GM12892 (cell line): Measurements from ENCODE around the gene RARB.

Experiments
- DNase-seq: peaks from one replicate; pipeline ENCODE4 v3.0.0; 2011; ENCODE audit not compliant: insufficient read length
- FAIRE-seq: peaks from 2 replicates; lab custom pipeline; 2011; peaks lifted over from hg19 to GRCh38; lab: Jason Lieb, UNC
- POLR2A ChIP-seq: IDR thresholded peaks from 2 replicates; pipeline ENCODE4 v1.6.1; 2011; ENCODE audit warnings: low read depth, low read length, control low read depth
- POLR2AphosphoS5 ChIP-seq: IDR thresholded peaks from 2 replicates; pipeline ENCODE4 v1.6.1; 2011; ENCODE audit warnings: low read depth, low read length, control low read depth
- TAF1 ChIP-seq: IDR thresholded peaks from 2 replicates; pipeline ENCODE4 v1.6.1; 2011; ENCODE audit warnings: low read depth, mild to moderate bottlenecking, control low read depth, low read length, borderline replicate concordance

The RARB gene

DNA sequence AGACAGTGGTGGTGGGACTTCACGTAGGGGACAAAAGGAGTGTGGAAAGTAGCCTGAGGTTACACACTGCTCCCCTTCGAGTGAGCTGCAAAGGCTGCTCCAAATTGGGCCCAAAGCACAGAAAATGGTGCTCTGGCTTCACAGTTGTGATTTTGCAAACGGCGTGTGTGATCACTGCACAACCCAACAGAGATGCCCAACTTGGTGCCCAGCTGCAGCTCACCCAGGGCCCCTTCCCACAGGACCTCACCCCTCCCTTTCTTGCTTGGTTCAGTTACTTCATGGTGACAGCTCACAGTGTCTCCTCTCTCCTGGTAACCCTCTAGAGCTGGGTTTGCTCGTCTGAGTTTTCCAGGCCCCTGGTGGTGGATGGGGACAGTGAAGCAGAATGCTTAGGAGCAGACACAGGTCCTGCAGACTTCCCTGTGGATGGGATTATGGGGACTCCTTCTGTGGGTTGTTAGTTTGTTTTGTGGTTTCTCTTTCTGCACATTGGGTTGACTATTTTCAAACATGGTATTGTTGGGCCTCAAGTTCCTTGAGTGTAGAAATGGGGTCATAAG is 138.4 kb downstream of the RARB start:
- TF ChIP-seq POLR2A = no peak
- TF ChIP-seq POLR2AphosphoS5 = no peak
- no peak for TF ChIP-seq TAF1
- no peak for FAIRE-seq

DNA sequence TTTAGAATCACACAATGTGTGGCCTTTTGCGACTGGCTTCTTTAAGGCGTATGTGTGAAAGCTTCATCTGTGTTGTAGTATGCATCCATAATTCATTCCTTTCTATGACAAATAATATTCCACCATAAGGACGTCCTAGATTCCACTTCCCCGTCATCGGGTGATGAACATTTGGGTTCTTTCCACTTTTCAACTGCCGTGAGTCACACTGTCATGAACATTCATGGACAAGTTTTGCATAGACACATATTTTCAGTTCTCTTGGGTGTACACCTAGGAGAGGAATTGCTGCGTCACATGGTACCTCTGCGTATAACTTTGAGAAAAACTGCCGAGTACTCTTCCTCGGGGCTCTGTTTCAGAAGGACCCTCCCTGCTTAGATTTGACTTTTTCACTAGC is 139.3 kb downstream of the RARB start:
- DNase-seq = no peak
- FAIRE-seq = no peak
- TF ChIP-seq POLR2AphosphoS5 (no peak), POLR2A (no peak), TAF1 (no peak)

More for the DNA sequence above, 138.4 kb downstream of the RARB start:
- no peak for DNase-seq

DNA sequence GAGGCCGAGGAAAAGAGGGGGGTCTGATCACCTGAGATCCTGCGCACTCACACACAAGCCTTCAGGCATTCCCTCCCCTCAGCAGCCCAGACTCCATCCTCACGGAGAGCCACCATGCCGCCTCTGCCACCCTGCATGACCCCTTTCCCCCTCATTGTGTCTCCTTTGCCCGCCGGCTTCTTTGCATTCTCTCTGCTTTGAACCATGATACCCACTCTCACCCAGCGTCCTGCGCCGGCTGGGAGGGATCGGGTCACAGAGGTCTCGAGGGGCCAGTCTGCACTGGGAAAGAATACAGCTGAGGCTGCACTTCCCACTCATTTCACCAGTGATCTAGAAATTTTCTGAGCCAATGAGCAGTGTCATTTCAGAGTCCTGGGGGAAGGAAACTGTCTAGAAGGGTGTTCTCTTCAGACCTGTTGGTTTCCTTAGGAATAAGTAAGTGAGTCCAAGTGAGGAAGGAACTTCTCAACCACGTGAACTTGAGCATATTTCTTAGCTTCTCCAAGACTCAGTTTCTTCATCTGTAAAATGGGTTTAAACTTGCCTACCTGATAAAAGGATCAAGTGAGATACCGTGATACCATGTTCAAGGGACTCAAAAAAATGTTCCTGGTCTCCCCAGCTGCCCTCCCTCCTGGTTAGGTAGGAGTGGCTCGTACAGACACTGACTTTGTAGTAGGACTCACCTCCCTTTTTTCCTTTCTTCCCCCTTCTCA is 139.9 kb downstream of the RARB start:
- FAIRE-seq (no peak), DNase-seq (no peak)
- TF ChIP-seq POLR2AphosphoS5 (no peak), POLR2A (no peak), TAF1 (no peak)

DNA sequence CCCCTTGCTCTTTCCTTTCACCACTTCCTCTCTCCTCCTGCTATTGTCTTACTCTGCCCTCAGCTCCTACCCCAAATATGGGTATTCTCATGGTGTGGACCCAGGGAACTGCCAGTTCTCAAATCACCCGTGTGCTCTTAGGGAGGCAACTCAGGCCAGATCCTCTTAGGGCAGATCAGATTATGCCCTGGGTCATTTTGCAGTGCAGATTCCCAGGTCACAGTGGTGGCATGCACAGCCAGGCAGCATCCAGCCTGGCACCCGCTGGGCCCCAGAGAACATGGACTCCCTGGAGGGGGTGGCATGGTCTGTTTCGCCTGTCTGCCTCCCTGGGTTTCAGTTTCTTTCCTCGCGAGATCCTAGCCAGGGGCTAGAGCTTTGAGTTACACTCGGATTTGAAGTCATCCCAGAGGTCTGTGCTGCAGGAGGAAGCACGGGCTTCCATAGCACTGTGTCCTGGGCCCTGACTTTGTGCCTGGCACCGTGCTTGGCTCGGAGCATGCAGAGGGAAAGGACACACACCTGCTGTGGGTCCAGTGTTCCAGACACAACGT is 140.5 kb downstream of the RARB start:
- TF ChIP-seq POLR2A (no peak), POLR2AphosphoS5 (no peak), TAF1 (no peak)

DNA sequence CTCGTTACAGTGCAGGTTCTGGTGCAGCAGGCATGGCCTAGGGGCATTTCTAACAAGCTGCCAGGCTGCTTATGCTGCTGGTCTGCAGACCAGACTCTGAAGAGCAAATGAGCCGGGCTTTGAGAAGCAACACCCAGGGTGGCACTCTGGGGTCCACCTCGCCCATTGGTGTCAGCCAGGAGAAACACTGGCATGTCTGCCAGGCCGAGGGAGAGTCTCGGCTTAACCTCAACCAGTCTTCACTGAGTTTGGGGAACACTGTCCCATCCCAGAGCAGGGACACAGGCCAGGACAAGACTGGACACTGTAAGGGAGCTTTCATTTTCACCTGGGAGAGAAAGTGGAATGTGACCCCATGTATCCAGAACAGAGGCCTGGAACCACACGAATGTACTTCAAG is 143.2 kb downstream of the RARB start:
- no peak for TF ChIP-seq TAF1
- DNase-seq (no peak), FAIRE-seq (no peak)

More for the DNA sequence above, 140.5 kb downstream of the RARB start:
- no peak for DNase-seq
- FAIRE-seq = no peak

DNA sequence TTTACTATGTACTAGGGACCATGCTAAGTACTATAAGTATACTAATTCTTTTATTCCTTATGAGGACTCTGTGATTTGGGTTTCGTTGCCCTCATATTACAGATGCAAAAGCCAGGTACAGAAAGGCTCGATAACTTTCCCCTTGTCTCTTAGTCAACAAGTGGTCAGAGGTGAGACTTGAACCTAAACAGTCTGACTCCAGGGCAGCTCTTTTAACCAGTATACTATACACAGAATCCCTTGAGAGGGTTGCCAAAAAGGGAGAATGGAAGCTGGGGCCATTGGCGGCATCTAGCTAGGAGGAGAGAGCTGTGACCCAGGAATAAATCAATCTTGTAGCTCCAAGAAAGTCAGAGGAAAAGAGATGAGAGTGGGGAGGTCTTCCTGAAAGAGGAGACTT is 144.3 kb downstream of the RARB start:
- DNase-seq (no peak), FAIRE-seq (no peak)
- TF ChIP-seq POLR2AphosphoS5 (no peak), POLR2A (no peak), TAF1 (no peak)

DNA sequence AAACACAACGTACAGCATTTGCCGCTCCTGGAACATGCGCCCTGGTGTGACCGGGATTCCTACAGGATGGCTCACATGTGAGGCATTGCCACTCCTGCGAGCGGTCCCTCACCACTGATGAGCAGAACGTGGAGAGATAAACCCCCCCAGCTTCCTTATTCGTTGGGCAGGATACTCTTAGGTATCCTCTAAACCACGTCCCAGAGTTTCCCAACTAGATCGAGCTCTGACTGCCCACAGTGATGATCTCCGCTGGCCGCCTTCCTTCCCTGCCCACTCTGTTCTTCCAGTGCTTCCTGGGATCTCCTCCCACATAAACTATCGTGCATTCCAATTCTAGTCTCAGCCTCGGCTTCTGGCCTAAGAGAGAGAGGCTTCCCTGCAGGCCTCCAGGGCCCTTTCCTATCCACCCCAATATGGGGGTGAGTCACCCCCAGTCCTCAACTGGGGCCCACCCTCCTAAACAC is 144.9 kb downstream of the RARB start:
- DNase-seq = no peak
- TF ChIP-seq POLR2A (no peak), TAF1 (no peak), POLR2AphosphoS5 (no peak)
- no peak for FAIRE-seq

DNA sequence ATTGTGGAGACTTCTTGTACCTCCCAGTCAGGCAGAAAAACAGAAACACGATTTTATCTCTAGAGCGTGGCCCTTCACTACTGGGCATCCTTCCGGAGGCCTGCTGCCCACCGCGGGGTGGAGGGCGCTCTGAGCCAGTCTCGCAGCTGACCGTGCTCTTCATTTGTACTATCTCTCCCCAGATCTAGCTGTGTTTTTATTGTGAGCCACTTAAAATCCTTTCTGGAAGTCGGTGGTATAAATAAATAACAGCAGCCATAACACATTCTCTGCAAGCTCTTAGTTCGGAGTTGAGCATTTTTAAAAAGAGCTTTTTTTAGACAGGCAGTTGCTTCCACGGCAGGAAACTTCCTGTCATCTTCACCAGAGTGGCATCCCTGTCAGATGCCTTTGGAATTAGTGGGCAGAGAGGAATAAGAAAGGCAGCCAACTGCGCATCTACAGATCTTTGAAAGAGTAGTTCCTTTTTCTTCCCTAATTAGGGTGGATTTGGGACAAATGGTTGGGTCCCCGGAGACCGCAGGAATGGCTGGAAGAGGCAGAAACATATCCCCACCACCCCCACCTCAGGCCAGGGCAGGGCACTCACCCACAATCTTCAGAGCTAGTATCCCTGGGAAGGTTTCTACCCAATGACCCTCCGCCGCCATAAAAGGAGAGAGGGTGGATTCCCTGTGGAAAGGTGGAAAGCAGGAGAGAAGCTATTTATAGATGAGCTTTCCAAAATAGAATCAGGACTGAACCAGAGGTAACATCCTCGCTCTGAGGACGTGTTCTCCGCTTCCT is 145.5 kb downstream of the RARB start:
- FAIRE-seq = no peak
- no peak for TF ChIP-seq POLR2A
- TF ChIP-seq POLR2AphosphoS5 = no peak
- TF ChIP-seq TAF1 = no peak
- no peak for DNase-seq

DNA sequence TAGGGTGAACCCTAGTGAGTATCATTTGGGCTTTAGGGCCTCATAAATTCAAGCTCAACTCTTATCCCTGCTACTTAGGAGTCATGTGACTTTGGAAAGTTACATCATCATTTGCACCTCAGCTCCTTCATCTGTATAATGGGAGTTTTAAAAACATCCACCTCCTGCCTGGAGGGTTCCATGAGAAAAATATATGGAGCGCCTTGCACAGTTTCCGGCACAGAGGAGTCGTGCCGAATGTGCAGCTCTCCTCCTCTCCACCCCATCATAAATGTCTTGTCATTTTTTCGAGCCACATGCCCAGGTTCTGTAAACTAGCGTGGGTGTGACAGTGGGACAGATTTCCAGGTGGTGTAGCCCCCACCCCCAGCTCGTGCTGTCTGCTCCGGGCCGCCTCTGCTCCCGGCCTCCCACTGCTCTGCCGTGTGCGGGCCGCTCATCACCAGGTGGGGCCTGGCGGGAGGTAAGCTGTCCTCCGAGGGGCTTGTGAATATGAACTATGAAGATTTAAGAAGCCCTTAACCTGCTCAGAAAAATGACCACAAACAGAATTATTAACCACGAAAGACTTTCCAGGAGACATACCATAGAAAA is 146.2 kb downstream of the RARB start:
- no peak for TF ChIP-seq TAF1
- TF ChIP-seq POLR2AphosphoS5 = no peak
- no peak for TF ChIP-seq POLR2A
- no peak for FAIRE-seq
- DNase-seq = no peak

DNA sequence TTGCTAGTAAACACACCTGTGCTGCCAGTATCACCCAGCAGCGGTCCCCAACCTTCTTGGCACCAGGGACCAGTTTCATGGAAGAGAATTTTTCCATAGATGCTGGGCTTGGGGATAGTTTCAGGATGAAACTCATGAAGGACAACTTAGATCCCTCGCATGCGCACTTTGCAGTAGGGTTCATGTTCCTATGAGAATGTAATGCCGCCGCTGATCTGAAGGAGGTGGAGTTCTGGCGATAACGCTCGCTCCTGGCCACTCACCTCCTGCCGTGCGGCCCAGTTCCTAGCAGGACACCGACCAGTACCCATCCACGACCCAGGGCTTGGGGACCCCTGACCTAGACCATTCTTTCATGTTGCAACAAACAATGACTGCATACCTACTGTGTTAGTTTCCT is 146.9 kb downstream of the RARB start:
- TF ChIP-seq POLR2A (no peak), TAF1 (no peak), POLR2AphosphoS5 (no peak)
- no peak for DNase-seq
- FAIRE-seq = no peak

DNA sequence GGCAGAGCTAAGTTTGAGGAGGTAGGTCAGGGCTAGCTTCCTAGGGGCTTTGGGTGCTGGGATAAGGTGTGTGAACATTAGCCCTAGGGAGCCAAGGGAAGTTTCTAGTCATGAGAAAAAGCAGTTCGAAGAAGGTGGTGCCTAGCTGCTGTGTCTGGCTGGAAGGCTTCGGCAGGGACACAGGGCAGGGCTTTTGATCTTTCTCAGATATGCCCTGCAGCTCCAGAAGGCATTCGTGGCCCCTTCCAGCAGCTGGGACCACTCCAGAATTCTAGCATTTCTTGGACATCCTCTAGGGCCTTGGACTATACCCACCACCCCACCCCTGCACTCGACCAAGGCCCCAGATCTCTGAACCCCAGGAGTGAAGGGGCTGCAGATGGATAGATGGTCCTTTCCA is 148.1 kb downstream of the RARB start:
- no peak for TF ChIP-seq POLR2AphosphoS5
- TF ChIP-seq POLR2A = no peak
- no peak for TF ChIP-seq TAF1
- no peak for DNase-seq
- no peak for FAIRE-seq
